HTERT RPE-1 (cell line): ENCODE data around the gene ZNF70.

Experiments
- in situ Hi-C: fragments of 300-500 bp; cut with MboI; formaldehyde crosslinking; loops from 4 replicates; pipeline ENCODE4 v1.14.3; 2020; ENCODE audit warnings: low sequenced_read_pairs

Gene ZNF70

DNA sequence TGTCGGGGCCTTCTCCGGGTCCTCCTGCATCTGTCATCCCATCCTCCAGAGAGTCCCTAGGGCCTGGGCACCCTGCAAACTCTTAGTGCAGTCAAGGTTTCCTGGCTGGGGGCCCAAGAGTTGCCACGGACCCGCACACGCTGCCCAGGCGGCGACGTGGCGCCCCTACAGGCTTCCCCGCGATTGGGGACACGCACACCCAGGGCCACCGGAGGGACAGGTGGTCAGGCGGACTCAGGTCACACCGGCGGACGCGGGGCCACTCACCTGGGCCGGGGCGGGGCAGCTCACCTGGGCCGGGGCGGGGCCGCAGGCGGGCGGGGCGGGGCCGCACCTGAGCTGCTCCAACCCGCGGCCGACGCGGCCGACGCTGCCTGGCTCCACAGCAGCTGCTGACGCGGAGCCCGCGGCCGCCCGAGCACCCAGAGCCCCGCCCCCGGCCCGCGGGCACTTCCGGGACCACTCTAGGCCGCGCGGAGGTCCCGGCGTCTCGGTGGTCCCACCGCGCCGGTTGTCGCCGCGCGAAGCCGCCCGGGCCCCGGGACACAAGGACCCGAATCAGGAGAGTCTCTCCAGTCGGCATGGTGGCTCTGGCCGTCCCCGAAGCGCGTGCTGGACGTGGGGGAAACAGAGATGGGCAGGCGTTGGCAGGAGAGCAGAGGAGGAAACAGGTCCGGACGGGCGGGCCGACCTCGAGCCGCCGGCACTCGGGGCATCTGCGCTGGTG, at the start of gene ZNF70:
TSS of gene ZNF70 (minus strand) at position 399 of the 727 bp plus-strand sequence. CDS start 5,972 bp downstream, outside the sequence.
- in situ Hi-C loops = no loop called here

DNA sequence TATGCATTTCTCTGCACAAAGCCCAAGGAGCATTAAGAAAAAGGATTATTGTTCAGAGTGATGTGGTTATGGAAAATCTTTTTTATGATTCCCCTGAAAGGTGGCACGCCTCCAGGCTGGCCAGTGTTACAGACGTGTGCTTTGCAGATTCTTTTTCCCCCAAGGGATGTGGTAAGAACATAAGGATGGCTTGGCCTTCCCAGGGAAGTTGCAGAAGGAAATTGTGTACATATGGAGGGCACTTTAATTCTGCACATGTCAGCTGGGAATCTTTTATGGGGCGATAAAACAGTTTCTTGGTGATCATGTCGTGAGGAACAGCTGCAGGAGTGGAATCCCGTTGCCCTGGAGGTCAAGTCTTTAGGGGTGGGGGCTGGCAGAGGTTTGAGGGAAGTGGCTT, 45.5 kb upstream of the ZNF70 start:
- in situ Hi-C loops = no loop called here

DNA sequence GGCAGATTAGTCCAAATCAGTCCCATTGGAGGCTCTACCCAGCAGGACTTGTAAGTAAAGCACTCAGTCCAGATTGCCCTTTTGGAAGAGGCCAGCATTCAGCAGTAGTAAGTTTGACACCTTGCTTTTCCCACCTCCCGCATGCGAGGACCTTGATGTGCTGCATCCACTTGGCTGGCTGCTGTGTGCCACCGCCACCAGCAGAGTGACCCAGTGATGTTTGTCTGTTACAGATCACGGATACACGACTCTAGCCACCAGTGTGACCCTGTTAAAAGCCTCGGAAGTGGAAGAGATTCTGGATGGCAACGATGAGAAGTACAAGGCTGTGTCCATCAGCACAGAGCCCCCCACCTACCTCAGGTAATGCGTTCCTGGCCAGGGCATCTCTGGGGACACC, 42.4 kb upstream of the ZNF70 start:
- in situ Hi-C loops = no loop called here

DNA sequence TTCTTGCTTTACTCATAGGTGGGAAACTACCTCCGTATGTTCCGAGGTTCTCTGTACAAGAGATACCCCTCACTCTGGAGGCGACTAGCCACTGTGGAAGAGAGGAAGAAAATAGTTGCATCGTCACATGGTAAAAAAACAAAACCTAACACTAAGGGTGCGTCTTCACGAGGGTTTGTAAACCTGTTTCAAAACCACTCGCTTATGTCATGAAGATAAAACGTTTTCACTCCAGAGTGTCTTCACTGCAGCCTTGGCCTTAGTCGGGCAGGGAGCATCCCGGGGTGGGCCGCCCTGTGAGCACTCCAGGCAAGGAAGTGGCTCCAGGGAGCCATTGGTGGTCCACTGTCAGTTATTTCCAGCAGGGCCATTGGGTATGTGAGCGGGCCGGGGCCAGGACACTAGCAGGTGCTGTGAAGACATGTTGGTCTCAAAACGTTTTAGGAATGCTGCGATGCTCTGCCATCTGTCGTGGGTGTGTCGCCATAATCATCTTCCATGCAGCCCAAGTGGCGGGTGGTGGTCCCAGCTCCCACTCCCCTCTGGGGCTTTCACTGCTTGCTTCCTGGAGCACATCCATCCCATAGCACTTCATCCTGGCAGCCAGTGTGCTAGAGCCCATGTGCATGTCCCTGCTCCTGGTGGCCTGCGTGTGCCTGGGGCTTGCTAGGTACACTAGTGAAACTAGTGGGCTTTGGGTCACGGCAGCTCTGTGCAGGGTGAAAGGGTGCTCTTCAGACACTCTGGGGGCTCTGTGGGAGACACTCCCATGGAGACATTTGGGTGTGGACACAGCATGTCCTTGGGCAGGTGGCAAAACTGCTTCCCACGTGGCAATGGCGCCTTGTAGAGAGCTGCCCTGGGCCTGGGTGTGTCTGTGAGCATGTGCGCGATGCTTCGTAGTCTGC, 41.1 kb upstream of the ZNF70 start:
- in situ Hi-C loops = no loop called here

- in situ Hi-C loops = no loop called here
These were observed 40.2 kb upstream of the ZNF70 start for GRCh38 chr22:23790819-23791737.

DNA sequence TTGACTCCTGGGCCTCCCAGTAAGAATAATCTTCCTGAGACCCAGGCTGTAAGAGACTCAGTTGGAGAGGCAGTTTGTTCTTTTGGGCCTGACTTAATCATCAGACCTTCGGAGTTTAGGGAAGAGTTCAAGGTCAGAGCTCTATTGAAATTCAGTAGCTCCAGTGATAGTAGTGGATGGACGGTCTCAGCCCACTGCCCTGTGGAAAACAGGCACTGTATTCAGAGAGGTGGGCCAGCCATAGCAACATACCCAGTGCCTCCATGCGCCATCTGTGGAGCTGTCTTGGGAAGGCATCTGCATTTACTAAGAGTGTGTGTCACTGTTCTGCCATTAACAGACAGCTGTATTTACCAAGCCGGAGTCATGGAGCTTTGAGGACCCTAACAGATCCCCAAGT, 38.7 kb upstream of the ZNF70 start:
- in situ Hi-C loops = no loop called here

DNA sequence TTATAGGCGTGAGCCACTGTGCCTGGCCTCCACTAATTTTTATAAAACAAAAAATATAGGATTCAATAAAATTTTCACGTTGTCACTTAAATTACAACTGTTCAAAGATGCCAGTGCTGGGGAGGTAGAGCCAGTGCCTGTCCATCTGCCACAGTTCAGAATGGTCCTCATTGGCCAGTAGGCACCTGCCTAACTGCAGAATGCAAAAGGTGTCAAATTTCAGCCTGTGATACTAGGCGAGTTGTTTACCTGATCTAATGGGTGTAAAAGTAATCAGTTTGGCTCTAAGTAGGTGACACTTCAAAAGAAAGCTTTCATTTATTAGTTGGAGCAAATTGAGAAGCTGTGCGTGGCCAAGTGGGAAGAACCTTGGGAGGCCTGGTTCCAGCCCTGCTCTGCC, 38.2 kb upstream of the ZNF70 start:
- in situ Hi-C loops = no loop called here

GRCh38 chr22:23787910-23788309, 37.0 kb upstream of the ZNF70 start:
- in situ Hi-C loops = no loop called here

GRCh38 chr22:23787600-23787896, 36.6 kb upstream of the ZNF70 start:
- in situ Hi-C loops = no loop called here

- in situ Hi-C loops = no loop called here
These were observed 36.1 kb upstream of the ZNF70 start, which contains the start of gene SMARCB1 for GRCh38 chr22:23786752-23787599. SMARCB1 (plus strand) TSS chr22:23786966; CDS start chr22:23787170, 204 bp downstream.

DNA sequence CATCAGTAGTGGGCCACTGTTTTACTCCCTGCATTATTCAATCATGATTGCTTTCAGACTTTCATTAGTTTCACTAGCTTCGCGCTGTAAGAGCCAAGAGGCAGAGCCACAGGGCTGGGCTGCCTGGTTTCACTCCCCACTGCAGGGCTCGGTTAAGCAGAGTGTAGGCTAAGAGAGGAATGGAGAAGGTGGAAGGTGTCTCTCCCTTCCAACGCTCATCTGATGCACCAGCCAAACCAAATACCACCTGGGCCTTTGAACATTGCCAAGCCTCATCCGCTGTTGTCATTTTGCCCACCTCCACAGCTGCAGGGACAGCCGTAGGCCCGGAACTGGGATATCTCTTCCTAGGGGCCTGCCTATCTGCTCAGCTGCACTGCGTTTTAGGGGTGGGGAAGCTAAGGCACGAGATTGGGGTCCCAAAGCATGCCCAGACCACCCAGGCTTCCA, 35.4 kb upstream of the ZNF70 start:
- in situ Hi-C loops = no loop called here

- in situ Hi-C loops = no loop called here
These were observed 33.4 kb upstream of the ZNF70 start for GRCh38 chr22:23784215-23784732.

GRCh38 chr22:23783265-23784150, 32.6 kb upstream of the ZNF70 start:
- in situ Hi-C loops = no loop called here

DNA sequence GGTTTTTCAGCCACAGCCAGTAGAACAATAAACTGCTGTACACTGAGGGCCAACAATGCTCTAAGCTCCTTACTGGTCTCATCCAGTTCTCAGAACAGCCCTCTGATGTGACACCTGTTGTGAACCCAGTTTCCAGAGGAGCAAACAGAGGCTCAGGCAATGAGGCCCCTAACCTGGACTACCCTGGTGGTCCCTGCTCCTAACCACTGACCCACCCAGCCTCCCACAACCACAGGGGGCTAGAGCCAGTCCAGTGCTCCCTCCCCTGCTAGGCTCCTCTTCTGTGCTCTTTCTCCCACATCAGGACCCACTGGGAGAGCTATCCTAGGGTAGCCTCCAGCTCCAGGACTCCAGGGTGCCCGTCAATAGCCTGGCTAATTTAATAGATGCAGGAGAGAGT, 31.8 kb upstream of the ZNF70 start:
- in situ Hi-C loops = no loop called here

DNA sequence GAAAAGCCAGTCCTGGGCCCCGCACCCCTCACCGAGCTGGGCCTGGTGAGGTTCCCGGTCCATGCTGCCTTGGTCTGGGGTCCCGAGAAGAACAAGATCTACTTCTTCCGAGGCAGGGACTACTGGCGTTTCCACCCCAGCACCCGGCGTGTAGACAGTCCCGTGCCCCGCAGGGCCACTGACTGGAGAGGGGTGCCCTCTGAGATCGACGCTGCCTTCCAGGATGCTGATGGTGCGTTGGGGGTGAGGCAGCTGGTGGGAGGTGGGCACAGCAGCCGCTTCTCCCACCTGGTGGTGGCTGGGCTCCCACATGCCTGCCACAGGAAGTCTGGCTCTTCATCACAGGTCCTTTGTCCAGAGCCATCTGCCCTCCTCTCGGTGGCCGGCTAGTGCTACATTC, 31.3 kb upstream of the ZNF70 start:
- in situ Hi-C loops = no loop called here

- in situ Hi-C loops = no loop called here
These were observed 30.7 kb upstream of the ZNF70 start for GRCh38 chr22:23781511-23782183.

DNA sequence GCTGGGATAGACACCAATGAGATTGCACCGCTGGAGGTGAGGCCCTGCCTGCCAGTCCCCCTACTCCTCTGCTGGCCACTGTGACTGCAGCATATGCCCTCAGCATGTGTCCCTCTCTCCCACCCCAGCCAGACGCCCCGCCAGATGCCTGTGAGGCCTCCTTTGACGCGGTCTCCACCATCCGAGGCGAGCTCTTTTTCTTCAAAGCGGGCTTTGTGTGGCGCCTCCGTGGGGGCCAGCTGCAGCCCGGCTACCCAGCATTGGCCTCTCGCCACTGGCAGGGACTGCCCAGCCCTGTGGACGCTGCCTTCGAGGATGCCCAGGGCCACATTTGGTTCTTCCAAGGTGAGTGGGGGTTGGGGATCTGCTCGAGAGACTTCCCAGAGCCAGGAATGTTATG, 30.2 kb upstream of the ZNF70 start:
- in situ Hi-C loops = no loop called here

- in situ Hi-C loops = no loop called here
These were observed 29.3 kb upstream of the ZNF70 start for GRCh38 chr22:23780146-23780748.
